ENCODE data around the gene HIBCH. TPM values are rescaled to one million over a fixed set of nuclear protein-coding genes. Genes with fewer than 3 reads are reported as not detected.

HIBCH gene
- total and polyA plus RNA-seq, 2 of the 13 experiments (the other 11 are each of a cell fraction or from before 2014, with no cell fraction given), result 18.8 to 49.5 TPM

- TF ChIP-seq YEATS4 (CRISPR knock-in tag; IDR thresholded peaks at IDR 0.05; ENCODE audit: borderline replicate concordance) (peak; percentile 43; the same call in 1 of the 2 replicates), GTF3A (CRISPR knock-in tag; conservative IDR thresholded peaks at IDR 0.05) (0 out of 2 replicates have a peak, but pooled peaks have one; percentile 48), ZNF496 (CRISPR knock-in tag; IDR thresholded peaks at IDR 0.05; ENCODE audit: insufficient replicate concordance) (no peak), SRSF4 (IDR thresholded peaks at IDR 0.05; ENCODE audit: low read depth, low read length, poor library complexity, severe bottlenecking) (no peak), ZNF674 (CRISPR knock-in tag; IDR thresholded peaks at IDR 0.05; ENCODE audit: low read depth) (no peak), BCL6 (CRISPR knock-in tag; IDR thresholded peaks at IDR 0.05) (peak; percentile 94), NPAS2 (CRISPR knock-in tag; IDR thresholded peaks at IDR 0.05; ENCODE audit: borderline replicate concordance) (no peak), ZNF256 (CRISPR knock-in tag; conservative IDR thresholded peaks at IDR 0.05) (0 out of 2 replicates have a peak, but pooled peaks have one; percentile 43), ZNF274 (CRISPR knock-in tag; IDR thresholded peaks at IDR 0.05) (peak; percentile 84; the same call in 1 of the 2 replicates), HIC2 (CRISPR knock-in tag; IDR thresholded peaks at IDR 0.05; ENCODE audit: low read depth) (peak; percentile 91), ARNT (IDR thresholded peaks at IDR 0.05) (no peak), PITX1 (CRISPR knock-in tag; IDR thresholded peaks at IDR 0.05) (peak; percentile 97), NFYC (CRISPR knock-in tag; IDR thresholded peaks at IDR 0.05) (peak; percentile 54), ZFP90 (CRISPR knock-in tag; IDR thresholded peaks at IDR 0.05; ENCODE audit: borderline replicate concordance) (0 out of 2 replicates have a peak, but pooled peaks have one; percentile 14), ZNF724P (CRISPR knock-in tag; IDR thresholded peaks at IDR 0.05; ENCODE audit: borderline replicate concordance) (peak; percentile 92; the same call in 1 of the 2 replicates), RARG (CRISPR knock-in tag; IDR thresholded peaks at IDR 0.05; ENCODE audit: low read depth) (peak; percentile 87; the same call in 1 of the 2 replicates), ZNF34 (CRISPR knock-in tag; IDR thresholded peaks at IDR 0.05; ENCODE audit: borderline replicate concordance) (peak; percentile 86), ZNF292 (CRISPR knock-in tag; IDR thresholded peaks at IDR 0.05; ENCODE audit: borderline replicate concordance, low read depth) (peak; percentile 99), RORA (CRISPR knock-in tag; IDR thresholded peaks at IDR 0.05) (peak; percentile 51; the same call in 1 of the 2 replicates), ZNF652 (CRISPR knock-in tag; IDR thresholded peaks at IDR 0.05; ENCODE audit: borderline replicate concordance, low read depth) (peak; percentile 67; the same call in 1 of the 2 replicates), PRPF4 (IDR thresholded peaks at IDR 0.05; ENCODE audit: low read depth, low read length, poor library complexity, severe bottlenecking) (peak; percentile 35)
- TF ChIP-seq, protein P1, sequence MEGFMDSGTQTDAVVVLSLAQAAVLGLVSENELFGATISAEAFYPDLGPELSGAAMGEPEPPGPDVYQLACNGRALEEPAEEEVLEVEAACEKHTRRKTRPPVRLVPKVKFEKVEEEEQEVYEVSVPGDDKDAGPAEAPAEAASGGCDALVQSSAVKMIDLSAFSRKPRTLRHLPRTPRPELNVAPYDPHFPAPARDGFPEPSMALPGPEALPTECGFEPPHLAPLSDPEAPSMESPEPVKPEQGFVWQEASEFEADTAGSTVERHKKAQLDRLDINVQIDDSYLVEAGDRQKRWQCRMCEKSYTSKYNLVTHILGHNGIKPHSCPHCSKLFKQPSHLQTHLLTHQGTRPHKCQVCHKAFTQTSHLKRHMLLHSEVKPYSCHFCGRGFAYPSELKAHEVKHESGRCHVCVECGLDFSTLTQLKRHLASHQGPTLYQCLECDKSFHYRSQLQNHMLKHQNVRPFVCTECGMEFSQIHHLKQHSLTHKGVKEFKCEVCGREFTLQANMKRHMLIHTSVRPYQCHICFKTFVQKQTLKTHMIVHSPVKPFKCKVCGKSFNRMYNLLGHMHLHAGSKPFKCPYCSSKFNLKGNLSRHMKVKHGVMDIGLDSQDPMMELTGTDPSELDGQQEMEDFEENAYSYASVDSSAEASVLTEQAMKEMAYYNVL (CRISPR knock-in tag; IDR thresholded peaks at IDR 0.05; ENCODE audit: borderline replicate concordance), result peak; percentile 98
- TF ChIP-seq, protein P2, sequence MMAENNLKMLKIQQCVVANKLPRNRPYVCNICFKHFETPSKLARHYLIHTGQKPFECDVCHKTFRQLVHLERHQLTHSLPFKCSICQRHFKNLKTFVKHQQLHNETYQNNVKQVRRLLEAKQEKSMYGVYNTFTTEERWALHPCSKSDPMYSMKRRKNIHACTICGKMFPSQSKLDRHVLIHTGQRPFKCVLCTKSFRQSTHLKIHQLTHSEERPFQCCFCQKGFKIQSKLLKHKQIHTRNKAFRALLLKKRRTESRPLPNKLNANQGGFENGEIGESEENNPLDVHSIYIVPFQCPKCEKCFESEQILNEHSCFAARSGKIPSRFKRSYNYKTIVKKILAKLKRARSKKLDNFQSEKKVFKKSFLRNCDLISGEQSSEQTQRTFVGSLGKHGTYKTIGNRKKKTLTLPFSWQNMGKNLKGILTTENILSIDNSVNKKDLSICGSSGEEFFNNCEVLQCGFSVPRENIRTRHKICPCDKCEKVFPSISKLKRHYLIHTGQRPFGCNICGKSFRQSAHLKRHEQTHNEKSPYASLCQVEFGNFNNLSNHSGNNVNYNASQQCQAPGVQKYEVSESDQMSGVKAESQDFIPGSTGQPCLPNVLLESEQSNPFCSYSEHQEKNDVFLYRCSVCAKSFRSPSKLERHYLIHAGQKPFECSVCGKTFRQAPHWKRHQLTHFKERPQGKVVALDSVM (CRISPR knock-in tag; IDR thresholded peaks at IDR 0.05), result peak; percentile 77
Observed at GRCh38 chr2:190352668-190353536, 33.3 kb upstream of the HIBCH start (continued).
